NCI-H2196 treated with DMSO at 0.1 percent for 48 hours (cell line): Measurements from ENCODE around the gene HCFC1.

Source experiments
- DNase-seq: peaks from one replicate; lab custom pipeline; 2025; ENCODE audit not compliant: unreplicated experiment; lab: John Stamatoyannopoulos, UW

HCFC1 gene

GRCh38 chrX:153925739-153926551 is 45.7 kb downstream of the HCFC1 start, which contains the start of gene ARHGAP4:
ARHGAP4 (minus strand) TSS chrX:153926264; CDS start chrX:153926202, 62 bp downstream.
- no peak for DNase-seq

- no peak for DNase-seq
These were observed 46.3 kb downstream of the HCFC1 start for GRCh38 chrX:153925387-153925738.

GRCh38 chrX:153924149-153924861 is 47.3 kb downstream of the HCFC1 start:
- no peak for DNase-seq

- DNase-seq, result peak; percentile 15
These were observed 48.4 kb downstream of the HCFC1 start for GRCh38 chrX:153922932-153923857.

- DNase-seq, result no peak
These were observed 49.8 kb downstream of the HCFC1 start for GRCh38 chrX:153921511-153922446.

- DNase-seq, result no peak
These were observed 50.5 kb downstream of the HCFC1 start for GRCh38 chrX:153921070-153921469.

GRCh38 chrX:153920546-153920945 is 51.1 kb downstream of the HCFC1 start:
- DNase-seq, result no peak

GRCh38 chrX:153919281-153919680 is 52.3 kb downstream of the HCFC1 start:
- DNase-seq, result no peak

GRCh38 chrX:153917869-153918268 is 53.7 kb downstream of the HCFC1 start:
- DNase-seq, result no peak

- DNase-seq, result no peak
These were observed 57.9 kb downstream of the HCFC1 start for GRCh38 chrX:153913701-153914100.

GRCh38 chrX:153913211-153913610 is 58.4 kb downstream of the HCFC1 start:
- no peak for DNase-seq

- no peak for DNase-seq
These were observed 59.8 kb downstream of the HCFC1 start for GRCh38 chrX:153911798-153912197.

- no peak for DNase-seq
These were observed 61.2 kb downstream of the HCFC1 start for GRCh38 chrX:153910446-153910845.

- DNase-seq, result no peak
These were observed 61.6 kb downstream of the HCFC1 start for GRCh38 chrX:153909980-153910360.

- no peak for DNase-seq
These were observed 62.3 kb downstream of the HCFC1 start for GRCh38 chrX:153909024-153909979.

GRCh38 chrX:153908219-153908860 is 63.3 kb downstream of the HCFC1 start:
- DNase-seq, result no peak

- no peak for DNase-seq
These were observed 64.2 kb downstream of the HCFC1 start for GRCh38 chrX:153907456-153907855.

- no peak for DNase-seq
These were observed 65.3 kb downstream of the HCFC1 start for GRCh38 chrX:153906126-153906917.
